Activated naive CD8-positive, alpha-beta T cell treated with anti-CD3 and anti-CD28 coated beads, Interleukin-2, amount 10 ng/mL, durations not matched to agents 7 days and 5 days (primary cell): ENCODE results near the gene COL5A2. TPM values are rescaled to one million over a fixed set of nuclear protein-coding genes. Genes with fewer than 3 reads are reported as not detected.

Experiments used
- ATAC-seq: fragments of 150-1000 bp; cut with Tn5 transposase; one replicate; pipeline ENCODE4 v1.10.0; 2021; ENCODE audit warnings: low read depth, moderate library complexity
- POLR2A ChIA-PET: fragments of 350-600 bp; sonication (Branson Sonifier 250); formaldehyde crosslinking; loops from one replicate; lab custom pipeline; 2021; ENCODE audit warnings: antibody characterized with exemption; lab: Charles Lee
- DNase-seq: peaks from one replicate; pipeline ENCODE4 v3.0.0; 2021
- H3K27ac Mint-ChIP-seq: one replicate; pipeline ENCODE4 v1.8.0; 2022; ENCODE audit warnings: mild to moderate bottlenecking, mixed read lengths
- H3K27me3 Mint-ChIP-seq: one replicate; pipeline ENCODE4 v1.8.0; 2022; ENCODE audit warnings: mild to moderate bottlenecking, moderate library complexity, mixed read lengths
- H3K36me3 Mint-ChIP-seq: one replicate; pipeline ENCODE4 v1.8.0; 2021; ENCODE audit warnings: mild to moderate bottlenecking, mixed read lengths
- H3K4me1 Mint-ChIP-seq: one replicate; pipeline ENCODE4 v1.8.0; 2021; ENCODE audit warnings: mixed read lengths
- H3K4me3 Mint-ChIP-seq: one replicate; pipeline ENCODE4 v1.8.0; 2022; ENCODE audit warnings: mild to moderate bottlenecking, moderate library complexity, mixed read lengths
- H3K9me3 Mint-ChIP-seq: one replicate; pipeline ENCODE4 v1.8.0; 2021; ENCODE audit warnings: mixed read lengths
- total RNA-seq, 2 experiments: library from RNA; stranded (reverse); gene quantifications; one replicate each; pipeline ENCODE4 v1.2.3, GENCODE V29; 2021

The COL5A2 gene
- total RNA-seq, 2 experiments from 2014 or later, result 2.2 to 2.3 TPM

GRCh38 chr2:189095101-189095500 is 84.5 kb downstream of the COL5A2 start:
- no peaks in the 10 kb centered on the region for H3K27me3 Mint-ChIP-seq
- H3K27ac Mint-ChIP-seq, result no peak overlapping the region
- H3K9me3 Mint-ChIP-seq, result no peaks in the 10 kb centered on the region
- H3K4me1 Mint-ChIP-seq, result peaks cover 4% of the 10 kb centered on the region
- DNase-seq (no peak), ATAC-seq (no peak)
- no peak overlapping the region for H3K4me3 Mint-ChIP-seq
- no peaks in the 10 kb centered on the region for H3K36me3 Mint-ChIP-seq
- POLR2A ChIA-PET, result interaction anchor here (0.6 kb wide), 1 partner anchor 352 kb away, joined by 5 read pairs; no protein-coding TSS in a partner anchor

- POLR2A ChIA-PET, result no interaction called here
- DNase-seq (no peak), ATAC-seq (no peak)
- no peak overlapping the region for H3K4me3 Mint-ChIP-seq
- no peaks in the 10 kb centered on the region for H3K9me3 Mint-ChIP-seq
- H3K4me1 Mint-ChIP-seq, result peaks cover 6% of the 10 kb centered on the region
- no peak overlapping the region for H3K27ac Mint-ChIP-seq
- no peaks in the 10 kb centered on the region for H3K36me3 Mint-ChIP-seq
- H3K27me3 Mint-ChIP-seq, result no peaks in the 10 kb centered on the region
Observed at GRCh38 chr2:189092936-189093335, 86.6 kb downstream of the COL5A2 start.

GRCh38 chr2:189091253-189091652 is 88.3 kb downstream of the COL5A2 start:
- Mint-ChIP-seq H3K27me3 (no peaks in the 10 kb centered on the region), H3K27ac (no peak overlapping the region), H3K4me3 (no peak overlapping the region), H3K36me3 (no peaks in the 10 kb centered on the region), H3K9me3 (no peaks in the 10 kb centered on the region), H3K4me1 (peaks cover 6% of the 10 kb centered on the region)
- ATAC-seq (no peak), DNase-seq (no peak)
- POLR2A ChIA-PET, result no interaction called here

- Mint-ChIP-seq H3K4me3 (no peak overlapping the region), H3K27ac (no peak overlapping the region), H3K36me3 (no peaks in the 10 kb centered on the region), H3K27me3 (no peaks in the 10 kb centered on the region), H3K9me3 (no peaks in the 10 kb centered on the region), H3K4me1 (peaks cover 3% of the 10 kb centered on the region)
- DNase-seq, result no peak
- POLR2A ChIA-PET, result no interaction called here
- ATAC-seq, result no peak
Observed at GRCh38 chr2:189088591-189089205, 90.9 kb downstream of the COL5A2 start.

- no peaks in the 10 kb centered on the region for H3K36me3 Mint-ChIP-seq
- DNase-seq, result no peak
- POLR2A ChIA-PET, result no interaction called here
Observed at GRCh38 chr2:189086710-189087109, 92.9 kb downstream of the COL5A2 start.

GRCh38 chr2:189086250-189086649 is 93.3 kb downstream of the COL5A2 start:
- H3K9me3 Mint-ChIP-seq, result no peaks in the 10 kb centered on the region
- POLR2A ChIA-PET, result no interaction called here
- H3K27me3 Mint-ChIP-seq, result no peaks in the 10 kb centered on the region
- no peak overlapping the region for H3K4me3 Mint-ChIP-seq
- peaks cover 3% of the 10 kb centered on the region for H3K4me1 Mint-ChIP-seq
- H3K36me3 Mint-ChIP-seq, result no peaks in the 10 kb centered on the region
- DNase-seq (no peak), ATAC-seq (no peak)
- H3K27ac Mint-ChIP-seq, result no peak overlapping the region

More at GRCh38 chr2:189086710-189087109, 92.9 kb downstream of the COL5A2 start:
- ATAC-seq, result no peak
- no peak overlapping the region for H3K27ac Mint-ChIP-seq
- no peak overlapping the region for H3K4me3 Mint-ChIP-seq
- no peaks in the 10 kb centered on the region for H3K9me3 Mint-ChIP-seq
- H3K27me3 Mint-ChIP-seq, result no peaks in the 10 kb centered on the region
- H3K4me1 Mint-ChIP-seq, result peaks cover 3% of the 10 kb centered on the region

GRCh38 chr2:189083606-189084005 is 96.0 kb downstream of the COL5A2 start:
- Mint-ChIP-seq H3K4me3 (no peak overlapping the region), H3K36me3 (no peaks in the 10 kb centered on the region), H3K9me3 (no peaks in the 10 kb centered on the region), H3K27ac (no peak overlapping the region), H3K27me3 (no peaks in the 10 kb centered on the region), H3K4me1 (no peaks in the 10 kb centered on the region)
- POLR2A ChIA-PET, result no interaction called here
- no peak for DNase-seq
- ATAC-seq, result no peak

GRCh38 chr2:189083106-189083505 is 96.5 kb downstream of the COL5A2 start:
- Mint-ChIP-seq H3K27ac (no peak overlapping the region), H3K36me3 (no peaks in the 10 kb centered on the region), H3K27me3 (no peaks in the 10 kb centered on the region), H3K4me3 (no peak overlapping the region), H3K9me3 (no peaks in the 10 kb centered on the region), H3K4me1 (no peaks in the 10 kb centered on the region)
- ATAC-seq, result no peak
- DNase-seq, result no peak
- POLR2A ChIA-PET, result no interaction called here

GRCh38 chr2:189082376-189082975 is 97.1 kb downstream of the COL5A2 start:
- DNase-seq, result no peak
- Mint-ChIP-seq H3K9me3 (no peaks in the 10 kb centered on the region), H3K36me3 (no peaks in the 10 kb centered on the region), H3K4me3 (no peak overlapping the region), H3K4me1 (no peaks in the 10 kb centered on the region), H3K27me3 (no peaks in the 10 kb centered on the region), H3K27ac (no peak overlapping the region)
- ATAC-seq, result no peak
- POLR2A ChIA-PET, result no interaction called here

GRCh38 chr2:189076572-189076971 is 103.0 kb downstream of the COL5A2 start:
- no peak overlapping the region for H3K27ac Mint-ChIP-seq
- no peak overlapping the region for H3K4me3 Mint-ChIP-seq
- DNase-seq, result no peak
- no peak for ATAC-seq
- POLR2A ChIA-PET, result no interaction called here
- H3K4me1 Mint-ChIP-seq, result no peaks in the 10 kb centered on the region
- no peaks in the 10 kb centered on the region for H3K36me3 Mint-ChIP-seq
- no peaks in the 10 kb centered on the region for H3K9me3 Mint-ChIP-seq
- H3K27me3 Mint-ChIP-seq, result no peaks in the 10 kb centered on the region

- POLR2A ChIA-PET, result no interaction called here
- Mint-ChIP-seq H3K27me3 (no peaks in the 10 kb centered on the region), H3K4me3 (no peak overlapping the region), H3K4me1 (no peaks in the 10 kb centered on the region), H3K27ac (no peak overlapping the region), H3K36me3 (no peaks in the 10 kb centered on the region), H3K9me3 (no peaks in the 10 kb centered on the region)
- ATAC-seq, result no peak
- no peak for DNase-seq
Observed at GRCh38 chr2:189076120-189076519, 103.4 kb downstream of the COL5A2 start.

- no peaks in the 10 kb centered on the region for H3K27me3 Mint-ChIP-seq
- DNase-seq (no peak), ATAC-seq (no peak)
- no peaks in the 10 kb centered on the region for H3K36me3 Mint-ChIP-seq
- no peaks in the 10 kb centered on the region for H3K9me3 Mint-ChIP-seq
- H3K4me1 Mint-ChIP-seq, result no peaks in the 10 kb centered on the region
- no peak overlapping the region for H3K4me3 Mint-ChIP-seq
- POLR2A ChIA-PET, result no interaction called here
- no peak overlapping the region for H3K27ac Mint-ChIP-seq
Observed at GRCh38 chr2:189074506-189074905, 105.1 kb downstream of the COL5A2 start.

GRCh38 chr2:189072036-189072435 is 107.5 kb downstream of the COL5A2 start:
- DNase-seq, result no peak
- H3K27me3 Mint-ChIP-seq, result no peaks in the 10 kb centered on the region
- no peaks in the 10 kb centered on the region for H3K9me3 Mint-ChIP-seq
- H3K27ac Mint-ChIP-seq, result no peak overlapping the region
- ATAC-seq, result no peak
- POLR2A ChIA-PET, result no interaction called here
- no peaks in the 10 kb centered on the region for H3K36me3 Mint-ChIP-seq
- H3K4me1 Mint-ChIP-seq, result no peaks in the 10 kb centered on the region
- no peak overlapping the region for H3K4me3 Mint-ChIP-seq

GRCh38 chr2:189069855-189070619 is 109.5 kb downstream of the COL5A2 start:
- Mint-ChIP-seq H3K27ac (no peak overlapping the region), H3K4me3 (no peak overlapping the region), H3K27me3 (no peaks in the 10 kb centered on the region), H3K9me3 (no peaks in the 10 kb centered on the region), H3K4me1 (no peaks in the 10 kb centered on the region), H3K36me3 (no peaks in the 10 kb centered on the region)
- no peak for DNase-seq
- POLR2A ChIA-PET, result no interaction called here
- no peak for ATAC-seq
